Kidney epithelial cell (primary cell): ENCODE measurements around the gene LPCAT4. TPM values are rescaled to one million over a fixed set of nuclear protein-coding genes. Genes with fewer than 3 reads are reported as not detected.

ENCODE experiments used
- DNase-seq: peaks from one replicate; pipeline ENCODE4 v3.0.0-alpha.2; 2010; ENCODE audit warnings: low read depth
- H3K27me3 ChIP-seq: 2 replicates; pipeline ENCODE4 v1.6.0; 2011; ENCODE audit warnings: low read length; ENCODE audit not compliant: control insufficient read depth, insufficient read depth
- H3K36me3 ChIP-seq: 2 replicates; pipeline ENCODE4 v1.5.1; 2011; ENCODE audit warnings: low read length; ENCODE audit not compliant: control insufficient read depth, insufficient read depth
- H3K4me3 ChIP-seq: 2 replicates; pipeline ENCODE4 v1.5.1; 2011; ENCODE audit warnings: low read depth, mild to moderate bottlenecking, control low read depth, low read length
- CTCF ChIP-seq: IDR thresholded peaks from 2 replicates; pipeline ENCODE4 v1.5.1; 2011; ENCODE audit warnings: mild to moderate bottlenecking, moderate library complexity, low read length, control low read depth, inconsistent platforms; ENCODE audit not compliant: insufficient read depth, poor library complexity, severe bottlenecking
- total RNA-seq: library from RNA; depleted of rRNA; stranded (reverse); fragments of >200 nt; gene quantifications from 2 replicates; pipeline ENCODE4 v1.2.3, GENCODE V29; 2015

LPCAT4 gene
- total RNA-seq, 1 donor from 2014 or later = 21.1 TPM

GRCh38 chr15:34361278-34361677 lies 5.7 kb downstream of the LPCAT4 start:
- TF ChIP-seq CTCF = no peak
- Histone ChIP-seq H3K27me3 (no peaks in the 10 kb centered on the region), H3K4me3 (no peak overlapping the region), H3K36me3 (peaks cover 1% of the 10 kb centered on the region)
- no peak for DNase-seq

DNA sequence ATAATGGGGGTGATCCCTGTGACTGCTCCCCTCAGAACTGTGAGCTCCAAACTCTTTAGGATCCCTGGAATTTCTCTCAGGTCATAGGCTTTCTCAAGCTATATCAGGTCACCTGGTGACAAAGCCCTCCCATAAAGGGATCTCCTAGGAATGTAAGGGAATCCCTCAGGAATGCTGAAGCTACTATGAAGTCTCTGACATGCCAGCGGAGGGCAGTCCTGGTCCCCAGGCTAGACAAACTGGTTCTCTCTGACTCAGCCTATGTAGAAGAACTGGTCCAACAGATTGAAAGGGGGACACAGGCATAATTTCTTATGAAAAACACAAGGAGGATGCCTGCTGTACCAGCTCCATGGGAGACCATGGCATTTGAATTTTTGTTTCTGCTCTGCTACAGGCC lies 6.7 kb downstream of the LPCAT4 start:
- Histone ChIP-seq H3K27me3 (no peaks in the 10 kb centered on the region), H3K4me3 (no peak overlapping the region), H3K36me3 (peaks cover 1% of the 10 kb centered on the region)
- TF ChIP-seq CTCF = no peak
- no peak for DNase-seq

DNA sequence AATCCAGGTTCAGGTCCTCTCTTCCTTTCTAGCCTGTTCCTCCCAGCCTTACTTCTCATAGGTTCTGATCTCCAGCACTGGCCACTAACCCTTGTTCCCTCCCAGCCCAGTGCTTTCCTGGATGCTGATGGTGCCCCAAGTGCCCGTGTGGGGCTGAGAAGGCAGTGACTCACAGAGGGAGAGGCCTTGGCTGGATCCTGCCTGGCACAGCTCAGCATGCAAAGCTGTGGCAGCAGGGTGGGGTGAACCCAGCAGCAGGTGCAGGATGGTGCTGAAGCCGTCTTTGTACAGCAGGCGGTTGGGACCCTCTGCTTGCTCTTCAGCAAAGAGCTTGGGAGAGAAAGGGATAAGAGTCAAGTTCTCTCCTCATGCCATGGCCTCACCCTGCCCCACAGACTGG lies 7.6 kb downstream of the LPCAT4 start:
- H3K4me3 ChIP-seq = no peak overlapping the region

GRCh38 chr15:34358948-34359347 lies 8.0 kb downstream of the LPCAT4 start:
- DNase-seq = no peak
- no peaks in the 10 kb centered on the region for H3K27me3 ChIP-seq
- TF ChIP-seq CTCF = no peak
- H3K36me3 ChIP-seq = no peaks in the 10 kb centered on the region
- no peak overlapping the region for H3K4me3 ChIP-seq

More for the DNA sequence above, 7.6 kb downstream of the LPCAT4 start:
- Histone ChIP-seq H3K36me3 (no peaks in the 10 kb centered on the region), H3K27me3 (no peaks in the 10 kb centered on the region)
- TF ChIP-seq CTCF = no peak
- no peak for DNase-seq

- no peak for DNase-seq
- Histone ChIP-seq H3K4me3 (no peak overlapping the region), H3K27me3 (no peaks in the 10 kb centered on the region), H3K36me3 (no peaks in the 10 kb centered on the region)
- peak; percentile 23 for TF ChIP-seq CTCF
Observed at GRCh38 chr15:34358367-34358766, 8.6 kb downstream of the LPCAT4 start.

DNA sequence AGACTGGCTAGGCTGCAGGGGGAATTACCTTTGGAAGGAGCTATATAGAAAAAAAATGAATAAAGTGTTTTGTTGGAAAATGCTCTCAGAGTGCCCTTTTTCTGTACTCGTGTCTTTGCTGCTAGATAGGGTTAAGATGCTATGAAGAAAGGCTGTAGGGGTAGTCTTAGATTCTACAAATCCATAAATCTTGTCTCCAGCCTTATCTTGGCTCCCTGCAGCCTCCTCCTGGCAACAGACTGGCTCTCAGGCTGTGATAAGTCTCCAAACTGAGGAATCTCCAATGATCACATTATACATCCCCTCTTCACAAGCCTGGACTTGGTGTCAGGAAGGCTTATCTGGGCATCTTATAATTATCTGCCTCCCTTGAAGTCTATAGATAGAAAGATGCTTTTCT lies 9.3 kb downstream of the LPCAT4 start:
- Histone ChIP-seq H3K27me3 (no peaks in the 10 kb centered on the region), H3K4me3 (no peak overlapping the region), H3K36me3 (no peaks in the 10 kb centered on the region)
- no peak for TF ChIP-seq CTCF
- no peak for DNase-seq
